COLO829 (cell line): Measurements from ENCODE around the gene EDC4.

Experiments
- DNase-seq: peaks from one replicate; pipeline ENCODE4 v3.0.0; 2012; ENCODE audit warnings: low spot score

EDC4 gene

DNA sequence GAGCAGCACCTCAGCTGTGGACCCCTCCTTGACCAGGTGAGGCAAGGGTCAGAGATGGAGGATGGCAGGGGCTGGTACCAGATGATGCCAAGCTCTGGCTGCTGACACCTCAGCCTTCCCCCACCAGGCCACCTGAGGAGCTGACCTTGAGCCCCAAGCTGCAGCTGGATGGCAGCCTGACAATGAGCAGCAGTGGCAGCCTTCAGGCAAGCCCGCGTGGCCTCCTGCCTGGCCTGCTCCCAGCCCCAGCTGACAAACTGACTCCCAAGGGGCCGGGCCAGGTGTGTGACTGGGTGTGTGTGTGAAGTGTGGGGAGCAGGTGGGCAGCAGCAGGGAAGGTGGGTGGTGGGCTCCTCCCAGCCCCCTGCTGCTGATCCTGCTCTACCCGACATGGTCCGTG lies 7.1 kb downstream of the EDC4 start:
- DNase-seq: no peak

DNA sequence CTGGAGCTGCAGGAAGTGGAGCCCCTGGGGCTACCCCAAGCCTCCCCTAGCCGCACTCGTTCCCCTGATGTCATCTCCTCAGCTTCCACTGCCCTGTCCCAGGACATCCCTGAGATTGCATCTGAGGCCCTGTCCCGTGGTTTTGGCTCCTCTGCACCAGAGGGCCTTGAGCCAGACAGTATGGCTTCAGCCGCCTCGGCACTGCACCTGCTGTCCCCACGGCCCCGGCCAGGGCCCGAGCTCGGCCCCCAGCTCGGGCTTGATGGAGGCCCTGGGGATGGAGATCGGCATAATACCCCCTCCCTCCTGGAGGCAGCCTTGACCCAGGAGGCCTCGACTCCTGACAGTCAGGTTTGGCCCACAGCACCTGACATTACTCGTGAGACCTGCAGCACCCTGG lies 7.7 kb downstream of the EDC4 start:
- DNase-seq: no peak

DNA sequence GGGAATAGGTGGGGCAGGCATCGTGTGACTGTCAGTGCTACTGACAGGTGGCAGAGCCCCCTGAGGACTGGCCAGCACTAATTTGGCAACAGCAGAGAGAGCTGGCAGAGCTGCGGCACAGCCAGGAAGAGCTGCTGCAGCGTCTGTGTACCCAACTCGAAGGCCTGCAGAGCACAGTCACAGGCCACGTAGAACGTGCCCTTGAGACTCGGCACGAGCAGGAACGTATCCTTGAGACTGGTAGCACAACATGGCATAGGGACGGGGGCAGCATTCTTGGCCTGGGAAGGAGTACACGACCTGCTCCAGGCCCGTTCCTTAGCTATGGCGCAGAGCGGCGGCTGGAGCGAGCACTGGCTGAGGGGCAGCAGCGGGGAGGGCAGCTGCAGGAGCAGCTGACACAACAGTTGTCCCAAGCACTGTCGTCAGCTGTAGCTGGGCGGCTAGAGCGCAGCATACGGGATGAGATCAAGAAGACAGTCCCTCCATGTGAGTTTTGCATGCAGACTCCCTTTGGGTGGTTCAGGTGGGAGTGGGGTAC lies 8.8 kb downstream of the EDC4 start:
- no peak for DNase-seq

DNA sequence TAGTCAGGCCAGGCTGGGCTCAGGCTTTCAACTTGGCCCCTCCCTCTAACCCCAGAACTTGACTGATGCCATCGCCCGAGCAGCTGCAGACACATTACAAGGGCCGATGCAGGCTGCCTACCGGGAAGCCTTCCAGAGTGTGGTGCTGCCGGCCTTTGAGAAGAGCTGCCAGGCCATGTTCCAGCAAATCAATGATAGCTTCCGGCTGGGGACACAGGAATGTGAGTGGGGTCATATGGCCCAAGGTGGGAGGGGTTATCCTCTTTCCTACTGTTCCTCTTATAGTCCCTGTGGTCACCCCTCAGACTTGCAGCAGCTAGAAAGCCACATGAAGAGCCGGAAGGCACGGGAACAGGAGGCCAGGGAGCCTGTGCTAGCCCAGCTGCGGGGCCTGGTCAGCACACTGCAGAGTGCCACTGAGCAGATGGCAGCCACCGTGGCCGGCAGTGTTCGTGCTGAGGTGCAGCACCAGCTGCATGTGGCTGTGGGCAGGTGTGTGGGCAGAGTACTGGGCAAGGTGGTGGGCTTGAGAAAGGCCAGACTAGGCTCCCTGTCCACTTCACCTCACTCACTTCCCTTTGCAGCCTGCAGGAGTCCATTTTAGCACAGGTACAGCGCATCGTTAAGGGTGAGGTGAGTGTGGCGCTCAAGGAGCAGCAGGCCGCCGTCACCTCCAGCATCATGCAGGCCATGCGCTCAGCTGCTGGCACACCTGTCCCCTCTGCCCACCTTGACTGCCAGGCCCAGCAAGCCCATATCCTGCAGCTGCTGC lies 9.7 kb downstream of the EDC4 start:
- DNase-seq: no peak

DNA sequence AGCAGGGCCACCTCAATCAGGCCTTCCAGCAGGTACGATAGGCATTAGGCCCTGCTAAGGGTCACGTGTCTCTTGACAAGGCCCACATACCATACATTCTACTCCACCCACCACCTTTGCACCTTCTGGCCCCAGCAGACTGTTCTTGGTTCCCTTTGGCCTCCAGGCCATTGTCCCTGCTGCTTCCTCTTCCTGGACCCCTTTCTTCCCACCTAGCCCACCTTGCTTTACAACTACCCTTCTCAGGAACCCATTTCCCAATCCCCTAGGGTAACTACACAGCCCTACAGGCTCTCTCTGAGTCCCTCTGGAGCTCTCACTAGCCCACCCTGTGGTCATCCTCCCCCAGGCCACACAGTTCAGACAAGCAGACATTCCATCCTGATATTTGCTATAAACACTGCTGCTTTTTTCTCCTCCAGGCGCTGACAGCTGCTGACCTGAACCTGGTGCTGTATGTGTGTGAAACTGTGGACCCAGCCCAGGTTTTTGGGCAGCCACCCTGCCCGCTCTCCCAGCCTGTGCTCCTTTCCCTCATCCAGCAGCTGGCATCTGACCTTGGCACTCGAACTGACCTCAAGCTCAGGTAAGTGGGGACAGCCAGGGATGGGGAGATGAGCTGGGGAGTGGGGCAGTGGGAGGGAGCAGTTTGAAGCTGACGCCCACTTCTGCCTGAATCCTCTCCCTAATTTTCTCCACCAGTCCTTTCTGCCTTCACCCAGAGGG lies 10.5 kb downstream of the EDC4 start:
- DNase-seq: no peak

DNA sequence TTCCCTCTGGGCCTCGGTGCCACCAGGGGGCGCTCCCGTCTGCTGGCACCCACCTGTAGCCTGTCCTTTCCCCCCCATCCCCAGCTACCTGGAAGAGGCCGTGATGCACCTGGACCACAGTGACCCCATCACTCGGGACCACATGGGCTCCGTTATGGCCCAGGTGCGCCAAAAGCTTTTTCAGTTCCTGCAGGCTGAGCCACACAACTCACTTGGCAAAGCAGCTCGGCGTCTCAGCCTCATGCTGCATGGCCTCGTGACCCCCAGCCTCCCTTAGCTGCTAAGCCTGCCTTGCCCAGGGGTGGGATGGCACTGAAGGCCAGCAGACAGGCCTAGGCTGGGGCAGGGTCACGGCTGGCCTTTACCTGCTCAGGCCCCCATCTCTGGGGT lies 11.0 kb downstream of the EDC4 start:
- no peak for DNase-seq

DNA sequence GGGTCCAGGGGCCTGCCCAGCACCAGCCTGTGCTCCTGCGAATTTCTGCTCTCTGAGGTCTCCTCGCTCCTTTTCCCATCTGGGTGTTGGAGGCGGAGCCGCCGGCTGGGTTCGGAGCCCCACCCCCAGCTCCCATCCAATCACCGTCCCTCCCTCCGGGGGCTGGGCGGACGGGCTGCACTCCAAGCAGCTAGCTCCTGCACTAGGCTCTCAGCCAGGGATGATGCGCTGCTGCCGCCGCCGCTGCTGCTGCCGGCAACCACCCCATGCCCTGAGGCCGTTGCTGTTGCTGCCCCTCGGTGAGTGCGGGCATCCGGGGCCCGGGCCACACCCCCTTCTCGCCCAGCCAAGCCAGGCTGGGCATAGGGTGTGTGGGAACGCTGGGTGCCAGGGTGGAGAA lies 11.8 kb downstream of the EDC4 start, which contains the start of gene NRN1L:
Gene NRN1L (plus strand): TSS at position 202 of the 400 bp plus-strand sequence. CDS start 19 bp downstream, at position 221.
- DNase-seq: no peak

DNA sequence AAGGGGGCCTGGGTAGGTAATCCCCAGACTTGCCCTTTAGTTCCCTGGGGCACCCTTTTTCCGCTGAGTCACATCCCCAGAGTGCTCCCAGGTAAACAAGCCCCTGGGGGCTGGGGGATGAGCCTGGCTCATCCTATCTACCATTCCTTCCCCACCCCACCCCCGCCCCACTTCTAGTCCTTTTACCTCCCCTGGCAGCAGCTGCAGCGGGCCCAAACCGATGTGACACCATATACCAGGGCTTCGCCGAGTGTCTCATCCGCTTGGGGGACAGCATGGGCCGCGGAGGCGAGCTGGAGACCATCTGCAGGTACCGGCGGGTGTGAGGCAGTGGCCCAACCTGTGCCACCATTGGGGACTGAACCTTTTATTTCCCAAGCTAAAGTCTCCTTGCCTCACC lies 12.7 kb downstream of the EDC4 start:
- no peak for DNase-seq

DNA sequence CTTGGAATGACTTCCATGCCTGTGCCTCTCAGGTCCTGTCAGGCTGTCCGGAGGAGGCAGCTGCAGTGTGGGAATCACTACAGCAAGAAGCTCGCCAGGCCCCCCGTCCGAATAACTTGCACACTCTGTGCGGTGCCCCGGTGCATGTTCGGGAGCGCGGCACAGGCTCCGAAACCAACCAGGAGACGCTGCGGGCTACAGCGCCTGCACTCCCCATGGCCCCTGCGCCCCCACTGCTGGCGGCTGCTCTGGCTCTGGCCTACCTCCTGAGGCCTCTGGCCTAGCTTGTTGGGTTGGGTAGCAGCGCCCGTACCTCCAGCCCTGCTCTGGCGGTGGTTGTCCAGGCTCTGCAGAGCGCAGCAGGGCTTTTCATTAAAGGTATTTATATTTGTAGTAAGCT lies 13.1 kb downstream of the EDC4 start:
- no peak for DNase-seq

DNA sequence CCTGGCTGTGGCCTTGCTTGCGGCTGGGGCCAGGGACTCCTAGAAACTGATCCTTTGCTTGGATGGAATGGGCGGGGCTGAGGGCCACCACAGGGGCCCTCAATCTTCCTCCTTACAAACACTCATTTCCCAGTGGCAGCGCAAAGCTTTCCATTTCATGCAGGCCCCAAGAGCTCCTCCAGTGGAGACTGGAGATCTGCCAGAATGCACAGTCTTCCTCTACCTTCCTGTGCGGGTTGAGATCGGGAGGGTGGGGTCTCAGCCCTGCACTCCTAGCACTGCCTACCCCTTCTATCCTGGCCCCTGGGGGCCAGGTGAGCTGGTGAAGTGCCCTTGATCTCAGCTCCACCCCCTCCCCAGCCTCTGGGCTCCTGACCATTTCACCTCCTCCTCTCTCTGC lies 13.5 kb downstream of the EDC4 start:
- no peak for DNase-seq

DNA sequence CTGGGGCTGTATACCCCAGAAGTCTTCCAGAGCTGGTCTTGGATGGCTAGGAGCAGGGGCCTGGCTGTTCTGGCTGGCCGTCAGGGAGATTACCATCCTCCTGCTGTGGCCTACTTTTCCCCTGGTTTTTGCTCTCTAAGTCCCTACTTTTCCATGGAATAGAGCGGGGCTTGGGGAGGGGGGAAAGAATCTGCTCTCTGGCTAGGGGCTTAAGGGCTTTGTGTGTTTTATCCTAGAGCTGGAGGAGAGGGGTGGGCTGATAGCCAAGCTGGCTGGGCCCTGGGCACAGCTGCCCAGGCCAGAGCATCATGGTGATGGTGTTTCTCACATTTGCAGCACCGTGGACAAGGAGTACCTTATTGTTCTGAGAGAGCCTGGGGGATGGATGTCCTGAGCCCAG lies 15.5 kb downstream of the EDC4 start:
- no peak for DNase-seq

DNA sequence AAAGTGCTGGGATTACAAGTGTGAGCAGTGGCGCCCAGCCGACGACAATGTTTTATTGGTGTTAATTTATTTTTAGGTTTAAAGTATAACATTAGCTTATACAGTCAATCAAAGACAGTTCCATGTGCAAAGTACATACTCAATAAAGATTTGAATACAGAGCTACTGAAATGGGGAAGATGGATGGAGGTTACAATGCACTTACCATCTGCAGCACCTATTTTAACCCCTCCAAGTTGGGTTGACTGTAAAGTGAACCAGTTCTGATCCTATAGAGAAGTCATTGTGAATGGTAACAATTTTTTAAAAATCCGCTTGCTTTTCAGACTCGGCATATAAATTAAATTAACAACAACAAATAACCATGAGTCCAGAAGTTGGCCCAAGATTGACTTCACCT lies 19.5 kb downstream of the EDC4 start:
- DNase-seq: no peak

DNA sequence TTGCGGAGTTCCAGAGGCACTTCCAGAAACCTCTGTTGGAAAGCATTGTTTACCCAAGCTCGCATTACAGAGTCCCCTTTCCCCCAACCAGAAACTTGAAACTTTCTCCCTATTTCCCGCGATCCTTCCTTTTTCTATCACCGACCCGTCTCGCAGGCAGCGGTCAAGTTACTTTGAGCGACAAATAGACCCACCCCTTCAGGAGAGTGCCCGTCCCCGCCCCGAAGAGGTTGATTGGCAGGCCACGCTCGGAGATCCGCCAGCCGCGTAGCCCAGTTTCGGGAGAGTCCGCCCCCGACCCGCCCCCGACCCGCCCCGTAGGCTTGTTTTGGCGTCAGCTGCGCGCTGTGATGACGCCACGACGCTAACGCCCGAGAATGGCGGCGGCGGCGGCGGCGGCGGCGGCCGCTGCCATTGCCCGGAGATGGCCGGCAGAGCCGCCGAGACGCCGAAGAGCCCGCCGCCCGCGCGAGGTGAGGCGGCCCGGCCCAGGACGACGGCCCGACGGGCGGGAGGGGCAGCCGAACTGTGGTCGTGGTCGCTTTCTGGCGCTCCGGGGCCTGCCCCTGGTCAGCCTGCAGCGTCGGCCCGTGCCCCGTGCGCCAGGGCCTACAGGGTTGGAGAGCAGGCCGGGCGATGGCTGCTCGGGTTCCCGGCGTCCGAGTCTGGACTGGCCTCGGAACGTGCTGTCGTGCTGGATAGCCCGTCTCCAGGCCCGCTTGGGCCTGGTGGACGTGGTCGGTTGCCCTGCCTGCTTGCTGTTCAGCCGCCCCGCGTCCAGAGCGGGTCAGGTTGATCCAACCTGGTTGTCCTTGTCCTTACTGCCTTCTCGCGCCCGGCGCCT lies 20.3 kb downstream of the EDC4 start, which contains the start of gene PSKH1:
Gene PSKH1 (plus strand): TSS at position 356 of the 844 bp plus-strand sequence. CDS start 15,496 bp downstream, outside the sequence.
- DNase-seq: peak; percentile 99

DNA sequence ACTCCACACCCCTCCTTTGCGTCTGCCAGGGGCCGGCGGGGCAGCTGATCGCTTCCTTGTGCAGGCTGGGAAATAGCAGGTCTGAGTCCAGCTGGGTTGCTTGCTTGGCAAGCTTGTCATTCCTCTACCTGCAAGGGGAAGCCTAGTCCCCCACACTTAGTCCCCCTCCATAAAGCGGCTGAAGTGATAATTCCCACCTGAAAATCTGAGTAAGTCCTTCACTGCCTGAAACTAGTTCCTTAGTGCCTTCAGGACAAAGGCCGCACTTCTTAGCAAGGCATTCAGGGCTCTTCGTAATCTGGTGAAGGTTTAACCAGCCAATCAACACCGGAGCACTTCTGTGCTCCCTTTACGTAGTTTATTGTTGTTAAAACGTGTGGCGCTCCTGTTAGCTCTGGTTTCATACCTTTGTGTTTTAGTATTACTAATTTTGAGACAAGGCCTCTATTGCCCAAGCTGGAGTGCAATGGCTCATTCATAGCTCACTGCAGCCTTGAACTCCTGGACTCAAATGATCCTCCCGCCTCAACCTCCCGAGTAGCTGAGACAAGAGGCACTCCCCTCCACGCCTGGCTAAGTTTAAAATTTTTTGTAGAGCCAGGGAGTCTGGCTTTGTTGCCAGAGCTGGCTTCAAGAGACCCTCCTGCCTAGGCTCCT lies 21.0 kb downstream of the EDC4 start:
- no peak for DNase-seq

DNA sequence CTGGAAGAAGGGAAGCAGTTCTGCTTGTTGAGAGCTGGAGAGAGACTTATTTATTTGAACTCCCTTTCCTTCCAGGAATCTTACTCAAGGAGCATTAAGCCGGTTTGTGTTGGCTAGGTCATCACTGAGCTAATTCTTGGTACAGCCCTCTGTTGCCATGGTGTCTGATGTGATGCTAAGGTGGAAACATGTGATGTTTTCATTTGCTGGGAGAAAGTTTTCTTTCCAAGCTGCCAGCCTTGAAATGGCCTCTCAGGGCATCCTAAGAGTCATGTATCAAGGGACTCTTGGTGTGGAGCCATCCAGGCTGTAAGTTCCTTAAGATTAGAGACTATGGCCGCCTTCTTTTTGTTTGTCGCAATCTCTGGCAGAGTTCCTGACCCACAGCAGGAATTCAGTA lies 24.4 kb downstream of the EDC4 start:
- DNase-seq: no peak

DNA sequence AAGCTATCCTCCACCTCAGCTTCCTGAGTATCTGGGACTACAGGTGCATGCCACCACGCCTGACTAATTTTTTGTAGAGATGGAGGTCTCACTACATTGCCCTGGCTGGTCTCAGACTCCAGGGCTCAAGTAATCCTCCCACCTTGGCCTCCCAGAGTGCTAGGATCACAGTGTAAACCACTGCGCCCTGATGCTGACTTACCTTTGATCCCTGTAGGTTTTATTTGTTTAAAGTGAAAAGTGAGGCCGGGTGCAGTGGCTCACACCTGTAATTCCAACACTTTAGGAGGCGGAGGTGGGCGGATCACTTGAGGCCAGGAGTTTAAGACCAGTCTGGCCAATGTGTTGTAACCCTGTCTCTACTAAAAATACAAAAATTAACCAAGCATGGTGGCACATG lies 28.9 kb downstream of the EDC4 start:
- no peak for DNase-seq

DNA sequence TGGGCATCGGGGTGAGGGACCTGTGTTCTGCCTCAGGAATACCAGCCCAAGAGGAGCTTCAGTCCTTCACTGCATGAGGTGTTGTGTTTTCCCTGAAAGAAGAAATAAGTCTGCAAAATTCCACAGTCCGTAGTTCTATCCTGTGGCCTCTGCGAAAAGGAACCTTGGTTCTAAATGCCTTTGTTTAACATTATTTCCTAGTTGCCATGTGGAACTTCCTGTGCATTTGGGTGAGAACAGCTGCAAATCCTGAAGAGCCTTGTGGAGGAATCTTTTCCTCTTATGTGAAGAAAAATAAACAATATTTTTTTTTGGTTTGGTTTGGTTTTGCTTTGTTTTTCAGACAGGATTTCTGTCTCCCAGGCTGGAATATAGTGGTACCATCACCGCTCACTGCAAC lies 30.0 kb downstream of the EDC4 start:
- no peak for DNase-seq

DNA sequence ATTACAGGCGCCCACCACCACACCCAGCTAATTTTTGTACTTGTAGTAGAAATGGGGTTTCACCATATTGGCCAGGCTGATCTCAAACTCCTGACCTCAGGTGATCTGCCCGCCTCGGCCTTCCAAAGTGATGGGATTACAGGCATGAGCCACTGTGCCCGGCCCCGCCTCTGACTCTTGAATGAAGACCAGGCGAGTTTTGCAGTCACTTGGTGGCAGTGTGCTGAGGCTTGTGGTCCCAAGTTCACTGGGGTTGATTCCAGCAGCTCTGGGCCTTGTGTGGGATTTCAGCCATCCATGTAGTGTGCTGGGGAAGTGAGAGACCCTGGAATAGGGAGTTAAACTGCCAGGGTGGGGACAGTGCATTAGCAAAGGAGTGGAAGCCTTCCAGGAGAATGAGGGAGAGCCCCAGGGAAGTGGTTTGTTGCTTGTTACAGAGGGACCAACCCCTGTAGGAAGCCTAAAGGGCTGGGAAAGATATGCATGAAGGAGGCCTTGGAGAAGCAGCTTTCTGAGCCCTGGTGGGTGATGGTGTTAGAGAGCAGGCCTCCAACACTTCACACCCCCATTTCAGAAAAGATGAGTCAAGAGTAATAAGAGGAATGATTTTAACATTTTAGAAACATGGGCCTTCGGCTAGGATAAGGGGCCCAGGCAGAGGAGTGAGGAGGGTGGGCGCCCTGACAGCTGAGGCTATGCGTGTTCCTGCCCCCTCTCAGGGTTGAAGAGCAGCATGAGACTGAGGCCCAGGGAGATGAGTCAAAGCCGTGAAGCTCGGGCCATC lies 34.7 kb downstream of the EDC4 start:
- no peak for DNase-seq

DNA sequence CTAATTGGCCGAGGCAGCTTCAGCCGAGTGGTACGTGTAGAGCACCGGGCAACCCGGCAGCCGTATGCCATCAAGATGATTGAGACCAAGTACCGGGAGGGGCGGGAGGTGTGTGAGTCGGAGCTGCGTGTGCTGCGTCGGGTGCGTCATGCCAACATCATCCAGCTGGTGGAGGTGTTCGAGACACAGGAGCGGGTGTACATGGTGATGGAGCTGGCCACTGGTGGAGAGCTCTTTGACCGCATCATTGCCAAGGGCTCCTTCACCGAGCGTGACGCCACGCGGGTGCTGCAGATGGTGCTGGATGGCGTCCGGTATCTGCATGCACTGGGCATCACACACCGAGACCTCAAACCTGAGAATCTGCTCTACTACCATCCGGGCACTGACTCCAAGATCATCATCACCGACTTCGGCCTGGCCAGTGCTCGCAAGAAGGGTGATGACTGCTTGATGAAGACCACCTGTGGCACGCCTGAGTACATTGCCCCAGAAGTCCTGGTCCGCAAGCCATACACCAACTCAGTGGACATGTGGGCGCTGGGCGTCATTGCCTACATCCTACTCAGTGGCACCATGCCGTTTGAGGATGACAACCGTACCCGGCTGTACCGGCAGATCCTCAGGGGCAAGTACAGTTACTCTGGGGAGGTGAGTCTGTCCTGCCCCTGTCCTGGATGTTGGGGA lies 36.3 kb downstream of the EDC4 start:
- DNase-seq: no peak

DNA sequence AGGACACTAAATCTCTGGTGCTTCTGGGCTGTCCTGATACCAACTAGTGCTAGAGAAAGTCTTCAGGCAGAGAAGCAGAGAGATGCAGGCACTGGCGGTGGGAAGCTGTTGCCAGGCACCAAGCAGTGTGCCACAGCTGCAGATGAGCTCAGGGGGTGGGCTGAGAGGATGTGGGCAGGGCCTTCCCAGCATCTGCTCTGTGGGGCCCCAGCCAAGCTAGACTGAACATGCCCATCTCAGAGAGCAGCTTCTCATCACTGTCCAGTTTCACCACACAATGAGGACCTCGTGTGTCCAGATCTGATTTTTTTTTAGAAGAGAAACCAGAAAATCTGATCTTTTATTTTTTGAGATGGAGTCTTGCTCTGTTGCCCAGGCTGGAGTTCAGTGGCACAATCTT lies 37.3 kb downstream of the EDC4 start:
- DNase-seq: no peak
